LNCaP clone FGC (cell line): Measurements from ENCODE around the gene C1QTNF12.
"Not testable (repeated sequence)": the region's sequence is repeated elsewhere in the genome, so short reads cannot be mapped to it uniquely, and the experiment has no call there.

Source experiments
- DNase-seq: peaks from one replicate; pipeline ENCODE4 v3.0.0-alpha.2; 2011; ENCODE audit warnings: low read depth
- H3K4me3 ChIP-seq: 2 replicates; pipeline ENCODE4 v1.5.1; 2011; ENCODE audit warnings: mild to moderate bottlenecking, low read depth, low read length, control low read depth
- CTCF ChIP-seq: IDR thresholded peaks from 2 replicates; pipeline ENCODE4 v1.5.1; 2012; ENCODE audit warnings: mild to moderate bottlenecking; ENCODE audit not compliant: control insufficient read depth, insufficient read depth; ENCODE audit errors: extremely low read depth

C1QTNF12 gene

DNA sequence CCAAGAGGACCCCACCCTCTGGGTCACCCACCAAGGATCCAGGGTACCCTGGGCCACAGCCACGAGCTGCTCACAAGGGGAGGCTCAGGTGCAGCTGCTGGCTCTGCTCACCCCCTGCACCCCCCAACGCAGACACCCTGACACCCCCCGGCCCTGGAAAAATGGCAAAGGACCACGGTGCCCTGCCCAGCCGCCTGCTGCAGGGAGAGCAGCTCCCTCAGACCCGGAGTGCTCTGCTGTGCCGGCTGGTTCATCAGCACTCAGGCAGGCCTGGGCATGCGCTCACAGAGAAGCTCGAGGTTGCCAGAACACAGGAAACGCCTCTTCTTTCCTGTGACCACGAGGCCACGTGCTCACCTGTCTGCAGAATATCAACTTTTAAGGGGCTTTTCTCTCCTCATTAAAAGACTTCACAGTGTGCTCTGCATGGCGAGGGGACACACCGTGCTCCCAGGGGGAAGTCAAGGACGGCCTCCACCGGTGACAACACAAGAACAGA, 4.3 kb upstream of the C1QTNF12 start:
- no peak for TF ChIP-seq CTCF
- H3K4me3 ChIP-seq, result no peak overlapping the region
- no peak for DNase-seq

DNA sequence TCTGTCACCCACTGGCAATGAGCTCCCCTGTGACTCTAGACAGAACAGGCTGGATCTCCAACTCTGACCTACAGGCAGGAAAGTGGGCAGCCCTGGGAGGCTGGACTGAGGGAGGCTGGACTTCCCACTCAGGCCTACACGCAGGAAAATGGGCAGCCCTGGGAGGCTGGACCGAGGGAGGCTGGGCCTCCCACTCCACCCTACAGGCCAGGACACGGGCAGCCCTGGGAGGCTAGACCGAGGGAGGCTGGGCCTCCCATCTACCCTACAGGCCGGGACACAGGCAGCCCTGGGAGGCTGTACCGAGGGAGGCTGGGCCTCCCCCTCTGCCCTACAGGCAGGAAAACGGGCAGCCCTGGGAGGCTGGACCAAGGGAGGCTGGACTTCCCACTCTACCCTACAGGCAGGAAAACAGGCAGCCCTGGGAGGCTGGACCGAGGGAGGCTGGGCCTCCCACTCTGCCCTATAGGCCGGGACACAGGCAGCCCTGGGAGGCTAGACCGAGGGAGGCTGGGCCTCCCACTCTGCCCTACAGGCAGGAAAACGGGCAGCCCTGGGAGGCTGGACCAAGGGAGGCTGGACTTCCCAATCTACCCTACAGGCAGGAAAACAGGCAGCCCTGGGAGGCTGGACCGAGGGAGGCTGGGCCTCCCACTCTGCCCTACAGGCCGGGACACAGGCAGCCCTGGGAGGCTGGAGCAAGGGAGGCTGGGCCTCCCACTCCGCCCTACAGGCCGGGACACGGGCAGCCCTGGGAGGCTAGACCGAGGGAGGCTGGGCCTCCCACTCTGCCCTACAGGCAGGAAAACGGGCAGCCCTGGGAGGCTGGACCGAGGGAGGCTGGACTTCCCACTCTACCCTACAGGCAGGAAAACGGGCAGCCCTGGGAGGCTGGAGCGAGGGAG, 1.7 kb upstream of the C1QTNF12 start:
- H3K4me3 ChIP-seq, DNase-seq: not testable (repeated sequence)

GRCh38 chr1:1247341-1247913, 905 bp upstream of the C1QTNF12 start:
- H3K4me3 ChIP-seq, result no peak overlapping the region
- no peak for DNase-seq
- no peak for TF ChIP-seq CTCF

DNA sequence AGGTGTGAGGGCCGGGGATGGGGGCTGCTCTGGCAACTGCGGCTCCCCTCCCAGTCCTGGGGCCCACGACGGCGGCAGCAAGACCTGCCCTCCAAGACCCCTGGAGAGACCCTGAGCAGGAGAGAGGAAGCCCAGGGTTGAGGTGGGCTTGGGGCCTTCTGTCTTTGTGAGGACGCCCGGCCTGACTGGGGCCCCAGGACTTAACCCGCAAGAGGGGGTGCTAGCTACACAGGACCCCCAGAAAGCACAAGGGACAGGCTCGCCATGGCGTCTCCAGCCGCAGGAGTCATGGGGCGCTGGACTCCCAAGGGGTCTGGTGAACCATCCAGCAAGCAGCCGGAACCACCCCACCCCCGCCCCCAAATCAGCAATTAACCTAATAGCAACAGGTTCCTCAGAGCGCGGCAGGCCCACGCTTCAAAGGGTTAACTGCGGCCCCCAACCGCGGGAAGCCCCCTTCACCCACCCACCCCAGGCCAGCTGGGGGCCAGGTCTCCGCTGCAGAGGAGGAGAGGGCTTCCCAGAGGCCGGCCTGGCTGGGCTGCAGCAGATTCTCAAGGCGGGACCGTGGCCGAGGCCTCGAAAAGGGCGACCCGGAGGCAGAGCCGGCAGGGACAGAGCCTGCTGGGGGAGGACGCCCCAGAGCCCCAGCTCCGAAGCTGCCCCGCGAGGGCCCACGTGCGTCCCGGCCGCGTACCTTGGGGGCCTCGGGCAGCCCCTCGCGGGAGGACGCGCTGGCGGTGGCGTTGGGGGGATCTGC, 525 bp downstream of the C1QTNF12 start:
- H3K4me3 ChIP-seq, result no peak overlapping the region
- no peak for DNase-seq
- no peak for TF ChIP-seq CTCF

GRCh38 chr1:1245178-1245816, 1.2 kb downstream of the C1QTNF12 start:
- no peak for DNase-seq
- H3K4me3 ChIP-seq, result no peak overlapping the region
- TF ChIP-seq CTCF, result no peak

GRCh38 chr1:1244192-1244811, 2.2 kb downstream of the C1QTNF12 start:
- TF ChIP-seq CTCF, result no peak
- DNase-seq, result no peak
- H3K4me3 ChIP-seq, result no peak overlapping the region
